HepG2 (cell line): ENCODE results near the gene MNDA. TPM values are rescaled to one million over a fixed set of nuclear protein-coding genes. Genes with fewer than 3 reads are reported as not detected.

Source experiments
- RERE ChIP-seq: IDR thresholded peaks from 2 replicates; pipeline ENCODE4 v1.6.1; 2016; ENCODE audit warnings: low read depth, missing genetic modification reagents, missing compliant biosample characterization
- ZBTB38 ChIP-seq: sonication (generic); formaldehyde crosslinking; IDR thresholded peaks from 2 replicates; pipeline ENCODE4 v1.5.1; 2020; ENCODE audit warnings: mild to moderate bottlenecking, missing genetic modification reagents
- ZIK1 ChIP-seq: sonication (generic); formaldehyde crosslinking; IDR thresholded peaks from 2 replicates; pipeline ENCODE4 v1.5.0; 2020; ENCODE audit warnings: mild to moderate bottlenecking, low read depth, missing genetic modification reagents, borderline replicate concordance
- ZNF687 ChIP-seq: sonication (generic); formaldehyde crosslinking; IDR thresholded peaks from 2 replicates; pipeline ENCODE4 v1.5.1; 2020; ENCODE audit warnings: mild to moderate bottlenecking, missing genetic modification reagents, moderate library complexity
- polyA plus RNA-seq, 8 experiments: library from polyadenylated mRNA; depleted of rRNA in 3 of 8; stranded (reverse) in 7 of 8; unstranded in 1 of 8; fragments of >200 nt; fragmentation: Illumina TruSeq in 4 of 8; extraction: Trizol in 4 of 8; gene quantifications; 2 replicates each; pipeline versions ENCODE4 v1.2.1 to v1.2.3, GENCODE V29; 2011 to 2016; ENCODE audit warnings: low read depth in 4 of 8, missing spikeins in 1 of 8, mixed read lengths in 1 of 8; ENCODE audit not compliant: insufficient read depth in 1 of 8
- total RNA-seq, 5 experiments: library from RNA; depleted of rRNA; stranded (reverse); fragments of >200 nt; fragmentation: Illumina TruSeq; extraction: Trizol; gene quantifications; 2 replicates each; pipeline ENCODE4 v1.2.3, GENCODE V29; 2016; ENCODE audit warnings: low read depth in 1 of 5

MNDA gene
- total and polyA plus RNA-seq, 2 of the 13 experiments (the other 11 are each of a cell fraction or from before 2014, with no cell fraction given): not detected

GRCh38 chr1:158800526-158800925 is 30.6 kb upstream of the MNDA start (continued):
- TF ChIP-seq RERE (CRISPR knock-in tag) (no peak), ZNF687 (CRISPR knock-in tag) (no peak), ZIK1 (CRISPR knock-in tag) (no peak), ZBTB38 (CRISPR knock-in tag) (no peak)
